OCI-LY1 (cell line): ENCODE measurements around the gene CREB3L1.

Experiments used
- H2AFZ ChIP-seq: fragments of 200-600 bp; sonication (generic), shearing (Covaris generic); 2 replicates; pipeline ENCODE4 v1.6.0; 2014; ENCODE audit warnings: antibody characterized with exemption, mild to moderate bottlenecking, low read length
- H3F3A ChIP-seq: fragments of 200-600 bp; sonication (generic), shearing (Covaris generic); 2 replicates; pipeline ENCODE4 v1.6.0; 2014; ENCODE audit warnings: mild to moderate bottlenecking, antibody characterized with exemption, low read length, moderate library complexity; ENCODE audit not compliant: insufficient read depth
- H3K27ac ChIP-seq: fragments of 200-600 bp; sonication (generic); 2 replicates; pipeline ENCODE4 v1.5.1; 2014; ENCODE audit warnings: low read length, mixed run types, mild to moderate bottlenecking, low read depth; ENCODE audit not compliant: poor library complexity, severe bottlenecking
- H3K27me3 ChIP-seq: fragments of 200-600 bp; sonication (generic); 2 replicates; pipeline ENCODE4 v1.6.0; 2014; ENCODE audit warnings: antibody characterized with exemption, mild to moderate bottlenecking, low read length, moderate library complexity; ENCODE audit not compliant: insufficient read depth
- H3K36me3 ChIP-seq: fragments of 200-600 bp; sonication (generic); 2 replicates; pipeline ENCODE4 v1.6.1; 2014; ENCODE audit warnings: mild to moderate bottlenecking, antibody characterized with exemption, low read length, moderate library complexity, mixed read lengths; ENCODE audit not compliant: insufficient read depth
- H3K4me1 ChIP-seq: fragments of 200-600 bp; sonication (generic); 2 replicates; pipeline ENCODE4 v1.5.1; 2014; ENCODE audit warnings: mild to moderate bottlenecking, low read length, moderate library complexity; ENCODE audit not compliant: insufficient read depth, severe bottlenecking
- H3K4me2 ChIP-seq: fragments of 200-600 bp; sonication (generic), shearing (Covaris generic); 2 replicates; pipeline ENCODE4 v1.6.1; 2014; ENCODE audit warnings: low read length
- H3K4me3 ChIP-seq: fragments of 200-600 bp; sonication (generic); 2 replicates; pipeline ENCODE4 v1.5.1; 2014; ENCODE audit warnings: low read length, low read depth, mild to moderate bottlenecking, mixed read lengths; ENCODE audit not compliant: poor library complexity, severe bottlenecking
- H3K79me2 ChIP-seq: fragments of 200-600 bp; shearing (Covaris generic); 2 replicates; pipeline ENCODE4 v1.6.1; 2016; ENCODE audit warnings: mixed run types, low read length, mixed read lengths; ENCODE audit not compliant: insufficient read depth
- H3K9ac ChIP-seq: fragments of 200-600 bp; sonication (generic), shearing (Covaris generic); 2 replicates; pipeline ENCODE4 v1.6.1; 2014; ENCODE audit warnings: mild to moderate bottlenecking, low read length, mixed read lengths
- H3K9me2 ChIP-seq: fragments of 200-600 bp; sonication (generic), shearing (Covaris generic); 2 replicates; pipeline ENCODE4 v1.6.1; 2014; ENCODE audit warnings: low read depth, mild to moderate bottlenecking, low read length, mixed read lengths
- H3K9me3 ChIP-seq: fragments of 200-600 bp; shearing (Covaris generic); 2 replicates; pipeline ENCODE4 v1.6.1; 2014; ENCODE audit warnings: low read length, mixed read lengths
- H4K20me1 ChIP-seq: fragments of 200-600 bp; sonication (generic), shearing (Covaris generic); 2 replicates; pipeline ENCODE4 v1.6.0; 2016; ENCODE audit warnings: mild to moderate bottlenecking, low read length; ENCODE audit not compliant: insufficient read depth
- EZH2 ChIP-seq: fragments of 200-600 bp; sonication (generic), shearing (Covaris generic); IDR thresholded peaks from 2 replicates; pipeline ENCODE4 v1.8.0; 2017; ENCODE audit warnings: borderline replicate concordance, mixed run types, mild to moderate bottlenecking, antibody characterized with exemption, low read length, moderate library complexity, mixed read lengths
- TF ChIP-seq, protein P1 (sequence below): fragments of 200-600 bp; sonication (generic), shearing (Covaris generic); IDR thresholded peaks from 2 replicates; pipeline ENCODE4 v1.5.1; 2017; ENCODE audit warnings: mild to moderate bottlenecking, antibody characterized with exemption, low read length, moderate library complexity, mixed read lengths

The CREB3L1 gene

DNA sequence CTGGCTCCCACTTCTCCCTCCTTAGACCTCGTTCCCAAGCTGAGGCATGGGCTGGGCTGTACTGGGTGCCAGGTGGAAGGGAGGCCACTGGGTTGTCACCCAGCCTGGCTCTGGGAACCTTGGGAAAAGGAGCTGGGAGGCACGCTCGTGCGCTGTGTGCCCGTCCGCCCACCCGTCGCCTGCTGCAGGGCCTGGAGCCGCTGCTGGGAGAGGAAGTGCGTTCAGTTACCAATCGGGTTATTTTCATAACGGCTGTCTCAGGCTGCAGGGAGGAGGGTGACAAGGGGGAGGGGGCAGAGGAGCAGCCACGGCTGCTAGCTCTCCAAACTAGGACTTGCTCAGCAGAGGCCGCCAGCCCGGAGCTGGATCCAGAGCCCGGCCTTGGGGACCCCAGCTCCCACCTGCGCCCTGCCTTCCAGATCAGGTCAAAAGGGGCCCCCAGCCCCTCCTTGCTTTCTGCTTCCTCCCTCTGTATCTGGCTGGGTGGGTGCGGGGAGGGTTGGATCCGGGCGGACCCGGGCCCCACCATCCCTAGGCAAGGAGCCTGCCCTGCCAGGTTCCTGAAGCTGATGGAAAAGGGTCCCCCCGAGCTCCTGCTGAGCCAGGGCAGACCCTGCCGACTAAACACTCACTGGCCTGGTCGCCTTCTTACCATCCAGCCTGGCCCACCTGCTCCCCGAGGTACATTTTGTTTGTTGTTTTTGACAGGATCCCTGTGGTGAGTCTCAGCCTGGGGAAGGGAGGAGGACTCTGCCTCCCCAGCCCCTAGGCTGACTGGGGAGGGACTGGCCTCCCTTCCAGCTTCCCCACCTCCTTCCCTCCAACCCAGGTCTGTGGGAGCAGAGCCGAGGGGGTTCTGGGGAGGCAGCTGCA lies 84.1 kb downstream of the CREB3L1 start:
- H3K4me1 ChIP-seq, result peaks cover 58% of the 10 kb centered on the region
- H3K27me3 ChIP-seq, result no peaks in the 10 kb centered on the region
- H3K9me2 ChIP-seq, result no peaks in the 10 kb centered on the region
- no peaks in the 10 kb centered on the region for H3F3A ChIP-seq
- H3K9ac ChIP-seq, result peak overlapping the region; percentile 98
- TF ChIP-seq EZH2, result no peak
- TF ChIP-seq, protein P1, sequence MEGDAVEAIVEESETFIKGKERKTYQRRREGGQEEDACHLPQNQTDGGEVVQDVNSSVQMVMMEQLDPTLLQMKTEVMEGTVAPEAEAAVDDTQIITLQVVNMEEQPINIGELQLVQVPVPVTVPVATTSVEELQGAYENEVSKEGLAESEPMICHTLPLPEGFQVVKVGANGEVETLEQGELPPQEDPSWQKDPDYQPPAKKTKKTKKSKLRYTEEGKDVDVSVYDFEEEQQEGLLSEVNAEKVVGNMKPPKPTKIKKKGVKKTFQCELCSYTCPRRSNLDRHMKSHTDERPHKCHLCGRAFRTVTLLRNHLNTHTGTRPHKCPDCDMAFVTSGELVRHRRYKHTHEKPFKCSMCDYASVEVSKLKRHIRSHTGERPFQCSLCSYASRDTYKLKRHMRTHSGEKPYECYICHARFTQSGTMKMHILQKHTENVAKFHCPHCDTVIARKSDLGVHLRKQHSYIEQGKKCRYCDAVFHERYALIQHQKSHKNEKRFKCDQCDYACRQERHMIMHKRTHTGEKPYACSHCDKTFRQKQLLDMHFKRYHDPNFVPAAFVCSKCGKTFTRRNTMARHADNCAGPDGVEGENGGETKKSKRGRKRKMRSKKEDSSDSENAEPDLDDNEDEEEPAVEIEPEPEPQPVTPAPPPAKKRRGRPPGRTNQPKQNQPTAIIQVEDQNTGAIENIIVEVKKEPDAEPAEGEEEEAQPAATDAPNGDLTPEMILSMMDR, result no peak
- H3K27ac ChIP-seq, result peak overlapping the region; percentile 95
- peak overlapping the region; percentile 84 for H3K4me3 ChIP-seq
- peak overlapping the region; percentile 98 for H3K4me2 ChIP-seq
- H4K20me1 ChIP-seq, result no peaks in the 10 kb centered on the region
- H3K79me2 ChIP-seq, result peaks cover 8% of the 10 kb centered on the region; the same call in 1 of the 2 replicates
- H2AFZ ChIP-seq, result no peak overlapping the region
- no peaks in the 10 kb centered on the region for H3K9me3 ChIP-seq
- H3K36me3 ChIP-seq, result peaks cover under 1% of the 10 kb centered on the region; the same call in 1 of the 2 replicates

DNA sequence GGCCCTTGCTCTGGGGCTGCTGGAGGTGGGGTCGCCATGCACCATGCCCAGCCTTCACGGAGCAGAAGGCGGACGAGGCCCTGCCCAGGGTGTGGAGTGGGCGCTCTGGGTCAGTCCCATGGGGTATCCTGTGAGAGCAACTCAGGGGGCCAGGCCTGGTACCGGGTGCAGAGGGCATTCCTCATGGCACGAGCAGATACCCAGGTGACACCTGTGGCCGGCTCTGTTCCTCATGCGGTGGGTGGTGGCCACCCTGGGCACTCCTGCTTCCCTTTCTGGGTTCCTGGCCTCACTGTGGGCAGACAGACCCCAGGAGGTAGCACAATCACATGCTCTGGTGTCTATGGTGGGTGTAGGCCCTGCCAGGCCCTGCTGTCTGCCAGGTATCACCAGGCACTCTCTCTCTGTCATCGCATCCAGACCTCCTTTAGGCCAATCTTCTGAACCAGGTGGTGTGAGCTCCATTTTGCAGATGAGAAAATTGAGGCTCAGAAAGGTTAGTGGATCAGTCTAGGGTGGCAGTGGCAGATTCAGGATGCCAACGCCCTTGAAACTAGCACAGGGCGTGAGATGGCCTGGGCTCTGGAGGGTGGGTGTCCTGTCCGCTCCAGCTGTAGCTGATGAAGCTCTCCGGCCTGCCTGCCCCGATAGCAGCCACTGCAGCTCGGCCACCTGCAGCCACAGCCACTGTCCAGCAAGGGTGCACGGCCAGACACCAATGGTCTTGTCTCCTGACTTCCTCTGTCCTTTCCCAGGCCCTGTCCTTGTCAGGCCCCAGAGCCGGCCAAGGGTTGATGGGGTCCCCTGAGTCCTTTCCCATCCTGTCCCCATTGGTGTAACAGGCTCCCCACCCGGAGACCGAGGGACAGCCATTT lies 84.9 kb downstream of the CREB3L1 start:
- Histone ChIP-seq H3K27ac (peak overlapping the region; percentile 95), H3K79me2 (peaks cover 8% of the 10 kb centered on the region; the same call in 1 of the 2 replicates), H3K9me2 (no peaks in the 10 kb centered on the region), H3K9me3 (no peaks in the 10 kb centered on the region), H3K4me3 (peak overlapping the region; percentile 84), H3K9ac (peak overlapping the region; percentile 98), H3K4me1 (peaks cover 56% of the 10 kb centered on the region), H3K36me3 (peaks cover 4% of the 10 kb centered on the region; the same call in 1 of the 2 replicates), H2AFZ (no peak overlapping the region), H3F3A (no peaks in the 10 kb centered on the region), H3K4me2 (peak overlapping the region; percentile 98), H4K20me1 (no peaks in the 10 kb centered on the region), H3K27me3 (no peaks in the 10 kb centered on the region)
- no peak for TF ChIP-seq EZH2
- TF ChIP-seq, protein P1, result no peak

DNA sequence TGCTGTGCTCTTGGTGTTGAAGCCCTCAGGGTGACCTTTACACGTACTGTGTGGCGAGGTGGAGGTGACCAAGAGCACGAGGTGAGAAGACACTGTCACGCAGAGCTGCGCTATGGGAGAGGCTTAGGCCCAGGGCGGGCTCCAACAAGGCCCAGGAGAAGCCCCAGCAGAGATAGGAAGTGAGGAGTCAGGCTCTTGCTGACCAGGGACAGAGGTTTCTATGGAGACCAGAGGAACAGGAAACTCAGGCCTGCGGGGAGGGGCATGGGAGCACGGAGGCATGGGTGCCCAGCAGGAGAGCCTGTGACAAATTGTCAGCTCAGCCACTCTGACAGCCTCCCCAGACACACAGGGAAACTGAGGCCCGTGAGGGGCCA lies 85.6 kb downstream of the CREB3L1 start:
- Histone ChIP-seq H3K4me3 (peak overlapping the region; percentile 84), H4K20me1 (no peaks in the 10 kb centered on the region), H3K9ac (peak overlapping the region; percentile 98; the same call in 1 of the 2 replicates), H3K79me2 (peaks cover 8% of the 10 kb centered on the region; the same call in 1 of the 2 replicates), H3K4me1 (peaks cover 50% of the 10 kb centered on the region), H3K36me3 (peaks cover 7% of the 10 kb centered on the region; the same call in 1 of the 2 replicates), H2AFZ (no peak overlapping the region), H3K4me2 (peak overlapping the region; percentile 98), H3K27me3 (no peaks in the 10 kb centered on the region), H3F3A (no peaks in the 10 kb centered on the region), H3K27ac (peak overlapping the region; percentile 95), H3K9me2 (no peaks in the 10 kb centered on the region), H3K9me3 (no peaks in the 10 kb centered on the region)
- no peak for TF ChIP-seq EZH2
- TF ChIP-seq, protein P1, result no peak
